ENCODE measurements around the gene ANKRD13D.
"Not testable (repeated sequence)": the region's sequence is repeated elsewhere in the genome, so short reads cannot be mapped to it uniquely, and the experiment has no call there.

ANKRD13D gene

DNA sequence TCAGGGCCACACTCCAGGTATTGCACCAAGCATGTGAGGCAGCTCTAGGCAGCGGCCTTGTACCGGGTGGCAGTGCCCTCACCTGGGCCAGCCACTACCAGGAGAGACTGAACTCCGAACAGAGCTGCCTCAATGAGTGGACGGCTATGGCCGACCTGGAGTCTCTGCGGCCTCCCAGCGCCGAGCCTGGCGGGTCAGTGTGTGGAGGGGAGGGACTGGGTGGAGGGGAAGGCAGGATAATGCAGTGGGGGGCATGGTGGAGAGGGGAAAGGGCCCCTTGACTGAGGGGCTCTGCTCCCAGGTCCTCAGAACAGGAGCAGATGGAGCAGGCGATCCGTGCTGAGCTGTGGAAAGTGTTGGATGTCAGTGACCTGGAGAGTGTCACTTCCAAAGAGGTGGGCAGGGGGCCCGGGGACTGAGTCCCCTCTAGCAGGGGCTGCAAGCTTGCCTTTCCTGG is 18.5 kb downstream of the ANKRD13D start:
- no peak for DNase-seq

DNA sequence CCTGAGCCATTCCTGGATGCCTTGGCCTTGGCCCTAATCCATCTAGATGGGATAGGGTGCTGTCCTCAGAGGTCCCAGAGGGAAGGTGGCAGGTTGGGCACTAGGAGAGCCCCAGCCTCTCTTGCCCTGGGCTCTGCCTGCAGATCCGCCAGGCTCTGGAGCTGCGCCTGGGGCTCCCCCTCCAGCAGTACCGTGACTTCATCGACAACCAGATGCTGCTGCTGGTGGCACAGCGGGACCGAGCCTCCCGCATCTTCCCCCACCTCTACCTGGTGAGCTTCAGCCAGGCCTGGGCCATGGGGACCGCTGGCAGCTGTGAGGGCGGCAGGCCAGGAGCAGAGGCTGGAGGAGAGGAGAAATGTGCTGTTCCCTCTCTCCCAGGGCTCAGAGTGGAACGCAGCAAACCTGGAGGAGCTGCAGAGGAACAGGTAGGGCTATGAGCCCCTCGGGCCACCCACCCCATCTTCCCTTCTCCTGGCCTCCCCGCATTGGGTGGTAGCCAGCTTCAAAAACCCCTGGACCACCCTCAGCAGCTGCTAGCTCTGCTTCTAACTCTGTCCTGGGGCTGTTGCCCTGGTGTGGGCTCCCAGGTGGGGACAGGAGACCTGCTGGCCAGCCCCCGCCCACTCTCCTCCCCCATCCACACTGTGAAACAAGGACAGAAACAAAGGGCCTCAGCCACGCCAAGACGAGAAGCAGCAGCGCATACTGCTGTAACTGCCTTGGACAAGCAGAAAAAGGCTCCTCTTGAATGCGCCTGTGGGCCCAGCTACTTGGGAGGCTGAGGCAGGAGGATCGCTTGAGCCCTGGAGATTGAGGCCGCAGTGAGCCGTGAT is 19.1 kb downstream of the ANKRD13D start:
- no peak for DNase-seq

- DNase-seq = no peak
Observed at GRCh38 chr11:67309166-67309565, 20.1 kb downstream of the ANKRD13D start.

GRCh38 chr11:67309661-67310061 is 20.6 kb downstream of the ANKRD13D start:
- no peak for DNase-seq

GRCh38 chr11:67310246-67311050 is 21.3 kb downstream of the ANKRD13D start:
- no peak for DNase-seq

GRCh38 chr11:67311051-67311555 is 22.0 kb downstream of the ANKRD13D start:
- DNase-seq = no peak

- no peak for DNase-seq
Observed at GRCh38 chr11:67311556-67312082, 22.5 kb downstream of the ANKRD13D start.

DNA sequence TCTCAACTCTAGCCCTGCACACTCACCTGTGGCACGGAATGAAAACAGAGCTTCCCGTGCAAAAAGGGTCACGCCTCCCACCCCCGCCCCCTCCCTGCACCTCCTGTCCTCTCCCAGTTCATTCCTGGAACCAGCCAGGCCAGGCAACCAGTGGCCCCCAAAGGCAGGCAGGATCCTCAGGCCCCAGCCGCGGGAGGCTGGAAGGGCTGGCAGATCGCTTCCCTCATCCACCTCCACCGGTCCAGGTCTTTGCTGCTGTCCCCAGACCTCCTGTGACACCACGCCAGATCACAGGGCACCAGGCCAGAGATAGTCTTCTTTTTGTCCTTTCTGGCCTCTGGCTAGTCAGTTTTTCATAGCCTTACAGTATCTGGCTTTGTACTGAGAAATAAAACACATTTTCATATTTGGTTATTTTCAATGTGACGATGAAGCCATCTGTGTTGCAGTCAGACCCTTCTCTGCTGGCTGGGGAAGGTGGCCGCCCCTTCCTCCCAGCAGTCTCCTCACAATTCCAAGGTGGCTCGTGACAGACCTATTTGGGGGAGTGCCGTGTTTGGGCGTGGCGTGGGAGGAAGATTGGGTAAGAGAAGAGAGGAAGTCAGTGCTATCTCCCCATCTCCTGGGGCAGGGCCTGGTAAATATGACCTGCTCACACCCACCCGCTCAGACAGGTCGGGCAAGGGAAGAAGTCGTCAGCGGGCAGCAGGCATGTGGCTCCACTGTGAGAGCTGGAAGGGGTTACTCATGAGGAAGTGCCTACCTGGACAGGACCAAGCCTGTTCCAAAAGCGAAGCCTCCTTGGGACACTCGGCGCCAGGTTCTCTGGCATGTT is 23.3 kb downstream of the ANKRD13D start:
- DNase-seq = no peak

GRCh38 chr11:67313125-67313890 is 24.2 kb downstream of the ANKRD13D start:
- DNase-seq = no peak

GRCh38 chr11:67314218-67314617 is 25.1 kb downstream of the ANKRD13D start:
- no peak for DNase-seq

GRCh38 chr11:67315325-67315909 is 26.3 kb downstream of the ANKRD13D start:
- DNase-seq = no peak

- DNase-seq = no peak
Observed at GRCh38 chr11:67316882-67317204, 27.7 kb downstream of the ANKRD13D start.

- DNase-seq = peak; percentile 93
Observed at GRCh38 chr11:67317205-67317887, 28.2 kb downstream of the ANKRD13D start.

DNA sequence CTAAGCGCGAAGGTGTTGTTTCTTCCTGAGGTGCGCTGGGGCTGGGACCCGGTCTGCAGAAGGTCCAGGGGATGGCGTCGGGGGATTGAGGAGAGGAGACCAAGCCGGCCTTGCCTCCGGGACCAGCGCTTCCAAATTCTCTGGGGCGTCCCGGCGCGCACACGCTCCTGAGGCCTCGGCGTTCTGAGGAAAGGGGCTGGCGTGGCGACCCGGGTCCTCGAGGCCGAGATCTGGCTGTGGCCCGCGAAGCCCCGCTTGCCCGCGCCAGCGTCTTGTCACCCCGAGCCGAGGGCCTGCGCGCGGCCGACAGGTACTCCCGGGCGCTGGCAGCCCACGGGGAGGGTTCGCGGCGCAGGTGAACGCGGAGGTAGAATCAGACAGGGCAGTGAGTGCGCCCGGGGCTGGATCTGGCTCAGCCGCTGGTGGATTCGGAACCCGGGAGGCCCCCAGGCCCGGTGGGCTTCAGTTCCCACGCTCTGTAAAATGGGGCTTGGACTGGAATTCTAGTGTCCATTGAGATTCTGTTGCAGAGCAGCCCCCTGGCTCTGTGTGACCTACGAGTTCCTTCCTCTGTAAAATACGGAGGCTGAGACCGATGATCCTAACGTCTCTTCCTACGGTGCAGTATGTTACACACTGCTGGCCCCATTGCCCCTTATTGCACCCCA is 28.9 kb downstream of the ANKRD13D start:
- no peak for DNase-seq

- not testable (repeated sequence) for DNase-seq
Observed at GRCh38 chr11:67318876-67319275, 29.8 kb downstream of the ANKRD13D start.

- no peak for DNase-seq
Observed at GRCh38 chr11:67320011-67320410, 30.9 kb downstream of the ANKRD13D start.

GRCh38 chr11:67320691-67321090 is 31.6 kb downstream of the ANKRD13D start:
- no peak for DNase-seq

DNA sequence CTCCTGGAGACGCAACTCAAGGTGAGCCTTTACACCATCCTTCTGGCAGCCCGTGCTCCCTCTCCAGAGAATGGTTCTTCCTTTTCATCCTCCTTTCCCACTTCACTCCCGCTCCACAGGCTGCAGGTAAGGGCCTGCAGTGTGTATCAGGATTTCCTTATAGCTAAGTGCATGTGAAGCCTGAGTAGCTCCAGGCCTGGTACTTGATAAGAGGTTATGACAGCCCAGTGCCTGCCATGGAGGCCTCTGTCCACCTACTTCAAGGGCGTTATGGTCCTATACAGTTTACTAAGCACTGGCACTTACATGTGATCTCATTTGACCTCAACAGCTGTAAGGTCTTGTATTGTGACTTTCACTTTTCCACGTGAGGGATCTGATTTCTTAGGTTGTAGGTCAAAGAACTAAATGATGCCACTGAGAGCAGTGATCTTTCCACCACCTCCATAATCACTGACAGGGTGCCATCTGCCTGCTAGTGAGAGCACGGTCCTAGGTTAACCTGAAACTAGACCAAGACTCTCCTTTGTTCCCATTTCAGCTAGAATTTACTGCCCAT is 32.3 kb downstream of the ANKRD13D start:
- no peak for DNase-seq

DNA sequence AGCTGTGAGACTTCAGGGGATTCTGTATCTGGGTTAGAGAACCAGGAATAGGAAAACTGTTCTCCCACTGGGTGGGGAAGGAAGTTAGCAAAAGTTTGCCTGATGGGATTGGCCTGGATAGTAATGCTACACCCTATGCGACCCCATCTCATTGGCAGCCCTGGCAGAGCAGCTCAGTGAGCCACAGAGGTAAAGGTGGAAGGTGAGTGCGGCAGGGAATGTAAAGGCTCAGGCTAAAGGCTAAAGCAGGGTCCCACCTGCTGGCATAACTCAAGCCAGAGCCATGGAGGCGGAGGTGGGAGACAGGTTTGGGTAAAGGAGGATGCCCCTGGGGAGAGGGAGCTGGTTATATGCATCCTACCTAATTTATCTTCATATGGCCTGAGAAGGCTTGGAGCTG is 32.9 kb downstream of the ANKRD13D start:
- DNase-seq = no peak

DNA sequence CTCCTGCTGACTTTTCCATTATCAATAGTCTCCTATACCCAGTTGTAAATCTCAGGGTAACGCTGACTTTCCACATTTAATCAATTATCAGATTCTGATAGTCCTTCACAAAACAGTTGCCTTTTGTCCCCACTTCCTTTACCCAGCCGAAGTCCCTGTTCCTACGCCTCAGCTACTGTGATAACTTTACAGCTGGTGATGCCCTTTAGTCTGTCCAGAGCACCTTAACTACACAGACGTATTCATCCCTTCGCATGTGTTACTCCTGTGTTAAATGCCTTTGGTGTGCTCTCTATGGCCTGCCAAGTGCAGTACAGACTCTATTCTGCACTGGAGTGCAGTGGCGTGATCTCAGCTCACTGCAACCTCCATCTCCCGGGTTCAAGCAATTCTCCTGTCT is 34.4 kb downstream of the ANKRD13D start:
- DNase-seq = no peak
